ENCODE data around the gene MAPK8.

MAPK8 gene

GRCh38 chr10:48467669-48468068 lies 161.2 kb downstream of the MAPK8 start:
- no peak for TF ChIP-seq ZFX (IDR thresholded peaks at IDR 0.05; ENCODE audit: borderline replicate concordance)
- TF ChIP-seq CTCF (IDR thresholded peaks at IDR 0.05): no peak
- H3K27ac ChIP-seq: no peak overlapping the region

- no peak overlapping the region for H3K27ac ChIP-seq
- TF ChIP-seq CTCF (IDR thresholded peaks at IDR 0.05) (no peak), ZFX (IDR thresholded peaks at IDR 0.05; ENCODE audit: borderline replicate concordance) (no peak)
These were observed 161.8 kb downstream of the MAPK8 start for GRCh38 chr10:48468130-48468790.

GRCh38 chr10:48468866-48469511 lies 162.5 kb downstream of the MAPK8 start:
- no peak overlapping the region for H3K27ac ChIP-seq

GRCh38 chr10:48469516-48470020 lies 163.1 kb downstream of the MAPK8 start:
- no peak overlapping the region for H3K27ac ChIP-seq
- TF ChIP-seq ZFX (IDR thresholded peaks at IDR 0.05; ENCODE audit: borderline replicate concordance): no peak
- TF ChIP-seq CTCF (IDR thresholded peaks at IDR 0.05): no peak

More at GRCh38 chr10:48468866-48469511, 162.5 kb downstream of the MAPK8 start:
- TF ChIP-seq ZFX (IDR thresholded peaks at IDR 0.05; ENCODE audit: borderline replicate concordance) (no peak), CTCF (IDR thresholded peaks at IDR 0.05) (no peak)

GRCh38 chr10:48470115-48470892 lies 163.8 kb downstream of the MAPK8 start:
- no peak for TF ChIP-seq CTCF (IDR thresholded peaks at IDR 0.05)
- TF ChIP-seq ZFX (IDR thresholded peaks at IDR 0.05; ENCODE audit: borderline replicate concordance): no peak
- no peak overlapping the region for H3K27ac ChIP-seq

GRCh38 chr10:48470893-48471805 lies 164.7 kb downstream of the MAPK8 start:
- TF ChIP-seq ZFX (IDR thresholded peaks at IDR 0.05; ENCODE audit: borderline replicate concordance): no peak
- no peak for TF ChIP-seq CTCF (IDR thresholded peaks at IDR 0.05)
- H3K27ac ChIP-seq: no peak overlapping the region

Measured in 22Rv1 (cell line).